Astrocyte (in vitro differentiated cells and primary cell): ENCODE results near the gene ULK1.

Experiments used
- EZH2 ChIP-seq: IDR thresholded peaks from 2 replicates; pipeline ENCODE4 v1.6.1; 2012; ENCODE audit warnings: mild to moderate bottlenecking, low read length, inconsistent platforms; ENCODE audit not compliant: insufficient read depth
- TF ChIP-seq, protein P1 (sequence below): IDR thresholded peaks from 2 replicates; pipeline ENCODE4 v1.5.1; 2011; ENCODE audit warnings: low read depth, mild to moderate bottlenecking, inconsistent platforms, low read length, moderate library complexity; ENCODE audit not compliant: insufficient read depth

DNA sequence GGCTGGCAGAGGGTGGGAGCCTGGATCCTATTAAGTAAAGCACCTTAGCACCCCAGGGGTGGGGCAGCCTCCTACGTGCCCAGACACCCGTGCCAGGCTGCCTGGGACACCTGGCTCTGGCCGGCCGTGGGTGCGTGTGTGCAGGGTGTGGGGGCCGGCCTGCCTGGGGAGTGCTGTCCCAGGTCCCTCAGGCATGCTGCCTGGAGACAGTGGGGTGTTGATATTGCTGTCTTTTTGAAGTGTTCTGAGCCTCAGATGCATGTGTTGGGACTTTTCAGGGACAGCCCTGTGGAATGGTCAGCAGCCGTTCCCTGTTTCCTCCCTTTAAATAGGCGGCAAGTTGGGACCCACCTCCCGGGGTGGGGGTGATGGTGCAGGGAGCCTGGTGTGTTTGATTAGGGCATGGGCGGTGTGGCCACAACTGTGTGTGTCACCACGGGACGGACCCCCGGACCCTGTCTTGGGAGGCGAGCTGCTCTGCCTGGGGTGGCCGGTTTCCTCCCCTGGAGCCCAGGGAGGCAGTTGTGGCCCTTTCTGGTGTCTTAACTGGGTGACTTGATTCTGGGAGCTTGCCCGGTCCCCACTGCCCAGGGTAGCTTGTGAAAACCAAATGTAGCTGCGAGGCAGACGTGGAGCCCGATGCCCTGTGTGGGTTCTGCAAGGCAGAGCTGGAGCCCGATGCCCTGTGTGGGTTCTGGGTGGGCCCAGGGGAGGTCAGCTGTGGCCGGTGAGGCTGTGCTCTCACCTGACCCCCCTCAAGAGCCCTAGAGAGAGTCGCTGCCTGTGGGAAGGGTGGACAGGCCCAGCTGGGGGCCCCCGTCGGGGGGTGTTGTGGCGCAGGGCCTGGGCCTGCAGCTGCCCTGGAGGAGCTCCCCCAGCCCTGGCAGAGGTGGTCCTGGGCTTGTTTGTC lies 8.2 kb downstream of the ULK1 start:
- TF ChIP-seq, protein P1, sequence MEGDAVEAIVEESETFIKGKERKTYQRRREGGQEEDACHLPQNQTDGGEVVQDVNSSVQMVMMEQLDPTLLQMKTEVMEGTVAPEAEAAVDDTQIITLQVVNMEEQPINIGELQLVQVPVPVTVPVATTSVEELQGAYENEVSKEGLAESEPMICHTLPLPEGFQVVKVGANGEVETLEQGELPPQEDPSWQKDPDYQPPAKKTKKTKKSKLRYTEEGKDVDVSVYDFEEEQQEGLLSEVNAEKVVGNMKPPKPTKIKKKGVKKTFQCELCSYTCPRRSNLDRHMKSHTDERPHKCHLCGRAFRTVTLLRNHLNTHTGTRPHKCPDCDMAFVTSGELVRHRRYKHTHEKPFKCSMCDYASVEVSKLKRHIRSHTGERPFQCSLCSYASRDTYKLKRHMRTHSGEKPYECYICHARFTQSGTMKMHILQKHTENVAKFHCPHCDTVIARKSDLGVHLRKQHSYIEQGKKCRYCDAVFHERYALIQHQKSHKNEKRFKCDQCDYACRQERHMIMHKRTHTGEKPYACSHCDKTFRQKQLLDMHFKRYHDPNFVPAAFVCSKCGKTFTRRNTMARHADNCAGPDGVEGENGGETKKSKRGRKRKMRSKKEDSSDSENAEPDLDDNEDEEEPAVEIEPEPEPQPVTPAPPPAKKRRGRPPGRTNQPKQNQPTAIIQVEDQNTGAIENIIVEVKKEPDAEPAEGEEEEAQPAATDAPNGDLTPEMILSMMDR = no peak
- no peak for TF ChIP-seq EZH2
